DOHH2 (cell line): ENCODE results near the gene OLFML3.
"Not testable (repeated sequence)": the region's sequence is repeated elsewhere in the genome, so short reads cannot be mapped to it uniquely, and the experiment has no call there.

ENCODE experiments used
- H3F3A ChIP-seq: fragments of 200-600 bp; sonication (generic), shearing (Covaris generic); 2 replicates; pipeline ENCODE4 v1.6.0; 2016; ENCODE audit warnings: antibody characterized with exemption, mild to moderate bottlenecking; ENCODE audit not compliant: control insufficient read depth, insufficient read depth
- H3K27ac ChIP-seq: fragments of 200-600 bp; sonication (generic); 2 replicates; pipeline ENCODE4 v1.5.1; 2014; ENCODE audit warnings: low read depth, mild to moderate bottlenecking, low read length, moderate library complexity
- H3K27me3 ChIP-seq: fragments of 200-600 bp; sonication (generic); 2 replicates; pipeline ENCODE4 v1.6.1; 2014; ENCODE audit warnings: mild to moderate bottlenecking, low read length, mixed read lengths; ENCODE audit not compliant: control insufficient read depth
- H3K36me3 ChIP-seq: fragments of 200-600 bp; sonication (generic); 2 replicates; pipeline ENCODE4 v1.6.1; 2014; ENCODE audit warnings: mild to moderate bottlenecking, low read length, moderate library complexity, mixed read lengths; ENCODE audit not compliant: control insufficient read depth
- H3K4me1 ChIP-seq: fragments of 200-600 bp; sonication (generic); 2 replicates; pipeline ENCODE4 v1.6.1; 2014; ENCODE audit warnings: mild to moderate bottlenecking, low read length, mixed read lengths; ENCODE audit not compliant: control insufficient read depth
- H3K4me2 ChIP-seq: fragments of 200-600 bp; sonication (generic); 2 replicates; pipeline ENCODE4 v1.6.0; 2014; ENCODE audit warnings: mild to moderate bottlenecking, low read length, moderate library complexity
- H3K4me3 ChIP-seq: fragments of 200-600 bp; sonication (generic); 2 replicates; pipeline ENCODE4 v1.5.1; 2014; ENCODE audit warnings: mild to moderate bottlenecking, low read length, mixed read lengths
- H3K79me2 ChIP-seq: fragments of 200-600 bp; sonication (generic); 2 replicates; pipeline ENCODE4 v1.6.1; 2014; ENCODE audit warnings: mild to moderate bottlenecking, low read length, mixed read lengths; ENCODE audit not compliant: control insufficient read depth
- H3K9me2 ChIP-seq: fragments of 200-600 bp; sonication (generic); replicated peaks from 2 replicates; pipeline ENCODE4 v1.6.1; 2014; ENCODE audit warnings: mild to moderate bottlenecking, low read length, mixed read lengths; ENCODE audit not compliant: control insufficient read depth
- H3K9me3 ChIP-seq: fragments of 200-600 bp; sonication (generic); 2 replicates; pipeline ENCODE4 v1.6.1; 2014; ENCODE audit warnings: antibody characterized with exemption, low read length, mixed read lengths; ENCODE audit not compliant: control insufficient read depth, insufficient read depth
- H4K20me1 ChIP-seq: fragments of 200-600 bp; sonication (generic); 2 replicates; pipeline ENCODE4 v1.6.0; 2014; ENCODE audit warnings: low read depth, mild to moderate bottlenecking, antibody characterized with exemption, low read length, moderate library complexity; ENCODE audit not compliant: control insufficient read depth, insufficient read depth
- EZH2phosphoT487 ChIP-seq: fragments of 200-600 bp; sonication (generic); IDR thresholded peaks from 2 replicates; pipeline ENCODE4 v1.6.1; 2017; ENCODE audit warnings: borderline replicate concordance, mild to moderate bottlenecking, antibody characterized with exemption, low read length, moderate library complexity, mixed read lengths
- TF ChIP-seq, protein P1 (sequence below): fragments of 200-600 bp; sonication (generic); IDR thresholded peaks from one replicate; pipeline ENCODE4 v1.5.1; 2014; ENCODE audit warnings: antibody characterized with exemption, mild to moderate bottlenecking, low read depth, low read length; ENCODE audit not compliant: poor library complexity, severe bottlenecking

The OLFML3 gene

GRCh38 chr1:114000406-114000805 is 21.1 kb downstream of the OLFML3 start:
- Histone ChIP-seq H3K4me2 (no peak overlapping the region), H3K79me2 (no peaks in the 10 kb centered on the region), H3K9me3 (peaks cover 2% of the 10 kb centered on the region), H3K4me1 (no peaks in the 10 kb centered on the region), H3K27ac (no peak overlapping the region), H3F3A (no peaks in the 10 kb centered on the region), H3K36me3 (no peaks in the 10 kb centered on the region), H3K4me3 (no peak overlapping the region), H3K9me2 (no peaks in the 10 kb centered on the region), H3K27me3 (no peaks in the 10 kb centered on the region; the same call in 1 of the 2 replicates), H4K20me1 (no peaks in the 10 kb centered on the region)
- TF ChIP-seq, protein P1, sequence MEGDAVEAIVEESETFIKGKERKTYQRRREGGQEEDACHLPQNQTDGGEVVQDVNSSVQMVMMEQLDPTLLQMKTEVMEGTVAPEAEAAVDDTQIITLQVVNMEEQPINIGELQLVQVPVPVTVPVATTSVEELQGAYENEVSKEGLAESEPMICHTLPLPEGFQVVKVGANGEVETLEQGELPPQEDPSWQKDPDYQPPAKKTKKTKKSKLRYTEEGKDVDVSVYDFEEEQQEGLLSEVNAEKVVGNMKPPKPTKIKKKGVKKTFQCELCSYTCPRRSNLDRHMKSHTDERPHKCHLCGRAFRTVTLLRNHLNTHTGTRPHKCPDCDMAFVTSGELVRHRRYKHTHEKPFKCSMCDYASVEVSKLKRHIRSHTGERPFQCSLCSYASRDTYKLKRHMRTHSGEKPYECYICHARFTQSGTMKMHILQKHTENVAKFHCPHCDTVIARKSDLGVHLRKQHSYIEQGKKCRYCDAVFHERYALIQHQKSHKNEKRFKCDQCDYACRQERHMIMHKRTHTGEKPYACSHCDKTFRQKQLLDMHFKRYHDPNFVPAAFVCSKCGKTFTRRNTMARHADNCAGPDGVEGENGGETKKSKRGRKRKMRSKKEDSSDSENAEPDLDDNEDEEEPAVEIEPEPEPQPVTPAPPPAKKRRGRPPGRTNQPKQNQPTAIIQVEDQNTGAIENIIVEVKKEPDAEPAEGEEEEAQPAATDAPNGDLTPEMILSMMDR: no peak
- TF ChIP-seq EZH2phosphoT487: no peak

DNA sequence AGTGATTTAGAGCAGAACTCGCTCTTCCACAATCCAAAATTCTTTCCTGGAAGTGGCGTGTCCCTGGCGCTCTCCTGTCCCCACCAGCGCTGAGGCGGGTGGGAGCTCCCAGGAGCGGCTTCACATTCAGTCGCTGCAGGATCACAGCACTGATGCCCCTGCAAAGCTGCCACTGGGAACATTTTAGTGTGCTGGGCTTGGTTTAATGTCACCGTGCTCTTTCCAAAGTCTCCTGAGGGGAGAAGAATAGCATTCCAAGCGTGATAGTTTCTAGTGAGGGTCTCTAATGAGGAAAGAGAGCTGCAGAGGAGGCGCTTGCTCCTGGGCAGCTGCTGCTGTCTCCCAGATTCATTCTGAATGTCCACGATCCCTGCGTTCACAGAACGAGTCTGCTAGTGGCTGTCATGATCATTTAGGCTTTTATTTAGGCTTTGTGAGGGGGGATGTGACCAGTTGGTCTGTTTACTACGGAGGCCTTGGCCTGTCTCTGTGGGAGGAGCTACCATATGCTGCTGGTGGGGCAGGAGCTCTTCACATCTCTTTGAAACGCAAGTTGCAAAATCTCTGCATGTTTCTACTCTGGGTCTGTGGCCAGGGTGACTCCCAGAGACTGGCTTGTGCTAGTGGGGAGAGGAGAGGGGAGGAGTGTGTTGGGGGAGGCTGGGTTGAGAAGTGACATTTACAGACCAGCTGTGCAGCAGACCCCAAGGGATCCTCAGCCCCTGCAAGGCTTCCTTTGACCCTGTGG is 23.4 kb downstream of the OLFML3 start:
- no peaks in the 10 kb centered on the region for H4K20me1 ChIP-seq
- H3K27me3 ChIP-seq: no peaks in the 10 kb centered on the region; the same call in 1 of the 2 replicates
- H3K36me3 ChIP-seq: no peaks in the 10 kb centered on the region
- H3K27ac ChIP-seq: no peak overlapping the region
- TF ChIP-seq EZH2phosphoT487: no peak
- TF ChIP-seq, protein P1: no peak
- H3K4me1 ChIP-seq: no peaks in the 10 kb centered on the region
- no peaks in the 10 kb centered on the region for H3K79me2 ChIP-seq
- H3K9me2 ChIP-seq: no peaks in the 10 kb centered on the region
- no peaks in the 10 kb centered on the region for H3F3A ChIP-seq
- peaks cover 9% of the 10 kb centered on the region for H3K9me3 ChIP-seq
- no peak overlapping the region for H3K4me2 ChIP-seq
- H3K4me3 ChIP-seq: no peak overlapping the region

GRCh38 chr1:114003431-114003830 is 24.2 kb downstream of the OLFML3 start:
- Histone ChIP-seq H3K79me2 (no peaks in the 10 kb centered on the region), H3K4me1 (no peaks in the 10 kb centered on the region), H3K4me2 (no peak overlapping the region), H3K4me3 (no peak overlapping the region), H3K36me3 (no peaks in the 10 kb centered on the region), H3K27ac (no peak overlapping the region), H3K27me3 (no peaks in the 10 kb centered on the region; the same call in 1 of the 2 replicates), H3K9me3 (peaks cover 9% of the 10 kb centered on the region), H3F3A (no peaks in the 10 kb centered on the region), H3K9me2 (no peaks in the 10 kb centered on the region), H4K20me1 (no peaks in the 10 kb centered on the region)
- TF ChIP-seq, protein P1: no peak
- no peak for TF ChIP-seq EZH2phosphoT487

DNA sequence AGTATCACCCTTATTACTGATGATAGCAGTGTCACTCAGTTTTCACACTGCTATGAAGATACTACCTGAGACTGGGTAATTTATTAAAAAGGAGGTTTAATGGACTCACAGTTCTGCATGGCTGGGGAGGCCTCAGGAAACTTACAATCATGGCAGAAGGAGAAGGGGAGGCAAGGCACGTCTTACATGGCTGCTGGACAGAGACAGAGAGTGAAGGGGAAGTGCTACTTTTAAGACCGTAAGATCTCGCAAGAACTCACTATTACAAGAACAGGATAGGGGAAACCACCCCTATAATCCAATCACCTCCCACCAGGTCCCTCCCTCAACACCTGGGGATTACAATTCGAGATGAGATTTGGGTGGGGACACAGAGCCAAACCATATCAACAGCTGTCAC is 27.6 kb downstream of the OLFML3 start:
- H4K20me1 ChIP-seq, H3K4me2 ChIP-seq, H3K9me2 ChIP-seq, H3F3A ChIP-seq, H3K27ac ChIP-seq, H3K36me3 ChIP-seq, H3K4me1 ChIP-seq, H3K27me3 ChIP-seq, H3K9me3 ChIP-seq, H3K79me2 ChIP-seq, H3K4me3 ChIP-seq: not testable (repeated sequence)
